GM21737 (cell line): ENCODE data around the gene RASGRP3.
"Not testable (repeated sequence)": the region's sequence is repeated elsewhere in the genome, so short reads cannot be mapped to it uniquely, and the experiment has no call there.

Source experiments
- ATAC-seq: cut with Tn5 transposase; IDR thresholded peaks from one replicate; pipeline ENCODE4 v1.9.1; 2021; ENCODE audit warnings: mild to moderate bottlenecking, moderate library complexity; ENCODE audit not compliant: unreplicated experiment

The RASGRP3 gene, protein sequence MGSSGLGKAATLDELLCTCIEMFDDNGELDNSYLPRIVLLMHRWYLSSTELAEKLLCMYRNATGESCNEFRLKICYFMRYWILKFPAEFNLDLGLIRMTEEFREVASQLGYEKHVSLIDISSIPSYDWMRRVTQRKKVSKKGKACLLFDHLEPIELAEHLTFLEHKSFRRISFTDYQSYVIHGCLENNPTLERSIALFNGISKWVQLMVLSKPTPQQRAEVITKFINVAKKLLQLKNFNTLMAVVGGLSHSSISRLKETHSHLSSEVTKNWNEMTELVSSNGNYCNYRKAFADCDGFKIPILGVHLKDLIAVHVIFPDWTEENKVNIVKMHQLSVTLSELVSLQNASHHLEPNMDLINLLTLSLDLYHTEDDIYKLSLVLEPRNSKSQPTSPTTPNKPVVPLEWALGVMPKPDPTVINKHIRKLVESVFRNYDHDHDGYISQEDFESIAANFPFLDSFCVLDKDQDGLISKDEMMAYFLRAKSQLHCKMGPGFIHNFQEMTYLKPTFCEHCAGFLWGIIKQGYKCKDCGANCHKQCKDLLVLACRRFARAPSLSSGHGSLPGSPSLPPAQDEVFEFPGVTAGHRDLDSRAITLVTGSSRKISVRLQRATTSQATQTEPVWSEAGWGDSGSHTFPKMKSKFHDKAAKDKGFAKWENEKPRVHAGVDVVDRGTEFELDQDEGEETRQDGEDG

DNA sequence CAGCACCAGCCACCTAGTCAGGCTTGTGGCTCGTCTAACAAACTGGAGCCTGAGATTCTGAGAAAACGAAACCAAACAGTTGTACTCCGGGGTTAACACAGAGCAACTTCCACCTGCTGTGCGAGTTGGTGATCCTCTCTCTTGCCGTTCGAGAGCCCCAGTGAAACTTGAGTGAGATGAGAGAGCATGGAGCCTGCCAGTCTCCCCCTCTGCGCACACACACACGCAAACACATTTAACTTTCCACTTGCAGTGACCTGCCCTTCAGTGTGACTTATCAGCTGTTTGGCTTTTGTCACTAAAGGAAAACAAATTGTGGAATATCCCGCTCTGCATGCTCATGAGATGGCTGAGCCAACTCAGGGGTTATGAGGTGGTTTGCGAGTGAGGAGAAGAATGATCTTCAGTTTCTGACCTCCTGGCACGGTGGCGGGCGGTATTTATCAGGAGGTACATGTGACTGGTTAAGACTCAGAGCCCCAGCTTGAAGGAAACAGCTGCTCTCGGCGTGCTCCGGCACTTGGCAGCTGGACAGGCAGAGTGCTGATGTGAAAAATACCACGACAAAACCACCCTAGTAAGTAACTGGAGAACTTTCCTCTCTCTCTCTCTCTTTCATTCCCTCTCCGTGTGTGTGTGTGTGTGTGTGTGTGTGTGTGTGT is at the start of gene RASGRP3:
Gene RASGRP3, plus strand, starts transcription at position 519 of the 662 bp plus-strand sequence. CDS start 38,488 bp downstream, outside the sequence.
- peak; percentile 57 for ATAC-seq

DNA sequence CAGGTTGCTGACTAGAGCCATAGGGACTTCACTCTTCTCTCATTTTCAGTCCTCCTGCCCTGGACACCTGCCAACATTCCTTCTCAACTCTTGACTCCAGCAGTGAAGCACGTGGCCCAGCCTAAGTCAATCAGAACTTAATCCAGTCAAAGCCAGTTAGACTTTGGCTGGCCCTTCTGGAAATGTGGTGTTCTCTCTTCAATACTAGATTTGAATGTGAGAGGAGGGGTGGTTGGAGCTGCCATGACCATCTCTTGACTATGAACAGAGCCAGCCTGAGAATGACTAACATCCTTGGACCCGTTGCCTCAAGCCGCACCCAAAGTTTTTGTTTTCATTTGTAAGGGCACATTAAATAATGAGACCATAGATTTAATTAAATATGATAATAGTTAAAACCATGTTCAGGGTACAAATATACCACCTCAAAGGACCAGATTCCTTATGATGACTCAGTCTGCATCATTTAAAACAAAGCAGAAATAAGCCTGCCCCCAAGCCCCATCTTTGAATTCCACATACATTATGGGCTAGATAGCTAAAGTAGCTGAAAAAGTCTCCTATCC is 49.7 kb upstream of the RASGRP3 start:
- no peak for ATAC-seq

DNA sequence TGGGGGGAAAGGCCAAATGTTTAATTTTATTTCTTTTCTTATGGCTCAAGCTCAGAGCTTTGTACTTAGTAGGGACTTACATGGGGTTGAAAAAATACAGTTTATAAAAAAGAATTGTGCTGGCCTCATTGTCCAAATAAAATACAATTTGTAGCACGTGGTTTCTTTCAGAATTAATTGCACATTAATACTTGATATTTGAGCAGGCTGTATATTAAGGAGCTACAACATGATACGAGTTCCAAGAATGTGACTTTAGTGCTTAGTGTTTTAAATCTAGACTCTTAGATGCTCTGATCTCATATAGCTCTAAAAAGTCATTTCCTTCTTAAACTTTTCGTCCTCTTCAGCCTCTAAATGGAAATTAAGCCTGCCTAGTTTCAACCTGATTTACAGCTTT is 46.4 kb upstream of the RASGRP3 start:
- ATAC-seq, result no peak

DNA sequence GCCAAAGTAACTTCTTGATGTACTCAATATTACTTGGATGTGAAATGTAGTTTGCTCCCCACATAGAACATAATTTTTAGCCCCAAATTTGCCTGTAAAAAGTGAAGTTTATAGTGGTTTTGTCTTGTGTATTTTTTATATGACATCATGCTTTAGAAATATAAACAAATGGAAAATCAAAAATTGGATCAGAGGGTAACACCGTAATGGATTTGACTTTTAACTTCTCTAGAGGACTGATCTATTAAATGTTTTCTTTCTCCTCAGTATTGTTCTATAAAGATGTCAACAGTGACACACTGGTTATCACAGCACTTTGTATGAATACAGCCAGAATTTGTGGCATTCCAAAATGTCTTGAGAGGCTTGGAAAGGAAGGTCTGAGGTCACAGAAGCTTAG is 45.6 kb upstream of the RASGRP3 start:
- no peak for ATAC-seq

DNA sequence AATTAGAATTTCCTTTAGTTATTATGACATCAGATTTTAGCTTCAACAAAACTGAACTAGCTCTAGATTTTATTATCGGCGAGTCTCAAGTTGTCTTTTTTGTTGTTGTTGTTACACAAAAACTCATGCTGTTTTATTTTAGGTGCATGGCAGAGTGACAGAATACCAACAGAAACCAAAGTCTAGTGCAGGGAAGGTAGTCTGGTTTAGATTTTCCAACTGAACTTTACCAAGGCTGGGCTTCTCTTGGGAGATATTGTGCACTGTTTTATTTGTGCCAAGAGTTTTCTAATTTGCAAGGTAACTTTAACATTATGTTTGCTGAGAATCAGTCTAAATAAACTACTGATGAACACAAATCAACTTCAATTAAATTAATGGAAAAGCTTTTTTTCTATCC is 43.6 kb upstream of the RASGRP3 start:
- no peak for ATAC-seq

DNA sequence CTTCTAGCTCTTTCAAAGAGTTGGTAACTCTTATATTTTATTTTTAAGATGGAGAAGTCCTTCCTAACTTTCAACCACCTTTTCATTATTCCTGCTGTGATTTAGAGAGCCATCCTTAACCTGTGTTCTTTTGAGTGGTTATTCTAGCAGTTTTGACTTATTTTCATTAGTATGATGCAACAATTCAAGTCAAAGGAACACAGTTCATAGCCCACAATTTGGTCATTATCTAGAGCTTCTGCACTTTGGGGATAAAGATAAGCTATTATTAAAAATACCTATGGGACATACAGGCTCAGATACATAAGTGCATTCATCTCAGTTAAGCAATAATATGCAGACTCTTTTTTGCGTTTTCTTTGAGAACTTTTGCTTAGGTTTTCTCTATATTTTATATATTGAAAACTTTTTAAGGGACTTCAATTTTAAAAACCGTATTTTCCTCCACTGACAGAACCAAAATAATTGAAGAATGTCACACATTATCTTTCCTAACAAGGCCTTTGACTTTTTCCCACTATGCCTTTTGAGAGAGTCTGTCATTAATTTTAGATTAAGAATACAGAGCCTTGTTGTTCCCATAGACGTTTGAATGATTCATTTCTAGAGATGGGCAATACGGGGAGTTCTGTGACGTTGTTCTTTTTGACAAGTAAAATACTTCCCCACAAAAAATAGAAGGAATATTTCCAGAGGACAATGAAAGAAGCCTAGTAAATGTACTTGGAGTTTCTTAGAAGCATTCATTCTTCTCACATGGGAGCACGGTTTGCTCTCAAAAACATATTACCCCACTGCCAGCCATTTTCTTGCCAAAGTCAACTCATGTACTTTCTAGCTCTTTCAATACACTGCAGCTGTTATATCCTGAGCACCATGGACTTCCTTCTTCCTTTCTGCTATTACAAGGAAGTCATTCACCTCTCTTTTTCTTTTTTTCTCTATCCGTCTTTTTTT is 42.9 kb upstream of the RASGRP3 start:
- no peak for ATAC-seq

DNA sequence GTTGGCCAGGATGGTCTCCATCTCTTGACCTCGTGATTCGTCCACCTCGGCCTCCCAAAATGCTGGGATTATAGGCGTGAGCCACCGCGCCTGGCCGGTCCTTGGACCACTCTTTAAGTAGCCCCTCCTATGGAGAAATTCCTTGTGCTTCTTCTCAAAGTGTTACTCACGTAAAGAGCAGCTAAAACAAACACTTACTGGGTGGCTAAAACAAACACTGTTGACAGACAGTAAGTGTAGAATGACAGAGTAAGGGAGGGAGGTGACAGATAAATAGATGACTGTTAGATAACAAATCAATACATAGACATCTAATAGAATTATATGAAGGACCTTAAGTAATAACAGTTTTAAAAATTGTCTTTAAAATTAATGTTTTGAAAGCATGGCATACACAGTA is 40.9 kb upstream of the RASGRP3 start:
- ATAC-seq, result no peak

DNA sequence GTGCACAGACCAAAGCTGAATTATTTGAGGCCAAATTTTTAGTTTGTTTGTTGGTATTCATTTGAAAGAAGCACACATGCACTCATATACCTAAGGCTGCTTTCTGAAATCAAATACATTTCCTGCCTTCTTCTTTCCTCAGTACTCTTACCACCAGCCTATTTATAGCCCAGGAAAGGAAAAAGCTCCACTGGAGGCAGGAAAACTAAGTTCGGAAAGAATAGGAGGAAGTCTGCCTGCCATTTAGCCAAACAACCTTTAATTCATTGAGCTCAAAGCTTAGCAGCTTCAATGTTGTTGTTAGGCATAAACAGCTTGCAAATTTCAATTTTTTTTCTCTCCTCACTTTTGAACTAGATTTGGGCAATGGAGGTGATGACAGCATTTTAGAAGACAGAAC is 40.4 kb upstream of the RASGRP3 start:
- ATAC-seq, result no peak

DNA sequence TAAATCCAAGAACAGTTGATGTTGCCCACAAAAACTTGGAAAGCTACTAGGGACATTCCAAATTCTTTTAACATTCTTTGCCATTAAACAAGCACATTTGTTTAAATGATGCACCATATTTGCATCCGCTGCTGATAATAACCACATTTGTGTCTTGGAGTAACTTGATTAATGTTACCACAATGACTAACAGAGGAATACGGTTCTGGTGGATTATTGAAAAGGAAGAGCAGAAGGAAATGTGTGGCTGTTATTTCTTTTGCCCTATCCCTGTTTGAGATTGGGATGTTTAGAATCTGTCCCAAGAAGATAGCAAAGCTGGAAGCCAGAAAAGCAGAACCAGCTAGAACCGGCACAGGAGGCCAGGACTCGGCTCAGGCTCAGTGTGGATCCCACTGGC is 39.2 kb upstream of the RASGRP3 start:
- ATAC-seq, result no peak

DNA sequence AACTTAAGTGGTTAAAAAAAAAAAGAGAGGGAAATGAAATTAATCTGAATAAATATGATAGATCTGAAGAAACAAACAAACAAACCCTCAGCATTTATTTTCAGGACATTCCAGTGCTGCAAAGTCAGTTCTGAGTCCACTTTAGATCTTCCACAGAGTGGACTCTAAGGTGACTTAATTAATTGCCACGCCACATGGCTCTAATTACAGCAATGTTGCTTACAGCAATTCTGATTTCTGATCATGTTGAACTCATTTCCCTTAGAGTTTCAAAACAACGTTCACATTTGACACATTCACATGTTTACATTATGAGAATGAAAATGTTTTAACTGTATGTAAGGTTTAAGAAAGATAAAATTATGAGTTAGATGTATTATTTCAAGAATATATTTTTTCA is 38.6 kb upstream of the RASGRP3 start:
- ATAC-seq, result no peak

DNA sequence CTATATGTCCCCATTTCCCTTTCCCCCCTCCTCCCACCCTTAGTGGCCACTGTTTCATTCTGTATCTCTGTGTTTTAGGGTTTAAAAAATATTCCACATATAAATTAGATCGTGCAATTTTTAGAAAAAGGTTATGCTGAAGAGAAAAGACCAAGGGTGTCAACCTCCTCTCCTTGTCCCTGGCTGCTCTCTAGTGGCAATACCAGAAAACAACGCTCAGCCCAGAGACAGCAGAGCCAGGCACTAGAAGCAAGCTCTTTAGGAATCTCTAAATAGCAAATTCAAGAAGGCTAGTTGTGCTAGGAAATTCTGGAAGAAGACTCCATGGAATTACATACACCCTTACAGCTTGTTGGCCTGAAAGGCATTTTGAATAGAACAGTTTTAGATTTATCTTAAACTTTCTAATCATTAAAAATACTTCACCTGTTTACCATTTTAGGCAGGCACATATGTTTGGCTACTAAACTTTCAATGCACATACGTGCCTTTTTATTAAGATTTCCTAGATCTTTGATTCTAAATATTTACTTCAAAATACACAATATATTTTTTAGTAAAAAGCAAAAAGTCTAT is 35.1 kb upstream of the RASGRP3 start:
- ATAC-seq, result peak; percentile 87

DNA sequence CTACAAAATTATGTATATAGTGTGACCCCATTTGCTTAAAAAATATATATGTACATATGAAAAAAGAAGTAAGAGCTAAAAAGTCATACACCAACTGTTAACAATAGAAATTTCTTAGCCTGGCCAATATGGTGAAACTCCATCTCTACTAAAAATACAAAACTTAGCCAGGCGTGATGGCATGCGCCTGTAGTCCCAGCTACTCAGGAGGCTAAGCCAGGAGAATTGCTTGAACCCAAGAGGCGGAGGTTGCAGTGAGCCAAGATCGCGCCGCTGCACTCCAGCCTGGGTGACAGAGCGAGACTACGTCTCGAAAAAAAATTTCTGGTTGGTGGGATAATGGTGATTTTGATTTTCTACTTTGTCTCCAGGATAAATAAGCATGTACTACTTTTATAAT is 34.4 kb upstream of the RASGRP3 start:
- ATAC-seq, result not testable (repeated sequence)

DNA sequence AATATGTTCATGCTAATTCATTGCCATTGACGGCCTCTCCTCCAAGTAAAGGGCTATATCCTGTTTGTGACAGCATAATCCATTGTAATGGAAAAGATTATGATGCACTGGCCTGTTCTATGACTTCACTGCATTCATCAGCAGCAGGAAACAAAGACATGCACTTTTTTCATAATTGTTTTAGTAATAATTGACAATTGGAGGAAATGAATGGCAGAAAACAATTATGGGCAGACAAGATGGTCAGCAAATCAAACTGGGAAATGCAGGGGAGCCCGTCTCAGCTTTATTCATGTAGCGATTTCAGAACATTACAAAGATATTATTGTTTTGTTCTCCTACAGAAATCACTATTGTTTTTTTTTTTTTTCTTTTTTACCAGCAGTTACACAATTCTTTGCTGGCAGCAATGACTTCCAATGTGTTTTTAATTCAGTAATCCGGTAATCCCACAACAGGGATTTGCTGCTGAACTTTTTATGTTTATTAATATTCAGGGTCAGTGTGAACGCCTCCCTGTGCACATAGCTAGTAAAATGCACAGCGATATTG is 33.8 kb upstream of the RASGRP3 start:
- no peak for ATAC-seq

DNA sequence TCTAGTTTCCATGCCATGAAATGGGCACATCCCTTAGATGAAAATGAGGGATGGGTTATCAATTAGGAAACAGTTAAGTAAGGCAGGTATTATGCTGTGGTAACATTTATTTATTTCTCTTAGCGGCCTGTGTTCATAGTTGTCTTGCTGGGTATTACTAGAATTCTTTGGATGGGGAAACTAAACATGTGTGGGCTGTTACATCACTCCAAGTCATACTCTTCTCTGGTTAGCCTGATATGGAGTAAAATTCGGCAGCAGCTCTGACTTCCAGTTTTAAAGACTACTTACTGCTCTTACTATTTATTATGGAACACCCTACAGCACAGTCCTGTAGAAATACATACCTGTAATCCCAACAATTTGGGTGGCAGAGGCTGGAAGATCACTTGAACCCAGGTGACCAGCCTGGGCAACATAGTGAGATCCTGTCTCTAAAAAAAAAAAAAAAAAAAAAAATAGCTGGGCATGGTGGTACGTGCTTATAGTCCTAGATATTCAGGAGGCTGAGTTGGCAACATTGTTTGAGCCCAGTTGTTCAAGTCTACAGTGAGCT is 33.1 kb upstream of the RASGRP3 start:
- ATAC-seq, result no peak

DNA sequence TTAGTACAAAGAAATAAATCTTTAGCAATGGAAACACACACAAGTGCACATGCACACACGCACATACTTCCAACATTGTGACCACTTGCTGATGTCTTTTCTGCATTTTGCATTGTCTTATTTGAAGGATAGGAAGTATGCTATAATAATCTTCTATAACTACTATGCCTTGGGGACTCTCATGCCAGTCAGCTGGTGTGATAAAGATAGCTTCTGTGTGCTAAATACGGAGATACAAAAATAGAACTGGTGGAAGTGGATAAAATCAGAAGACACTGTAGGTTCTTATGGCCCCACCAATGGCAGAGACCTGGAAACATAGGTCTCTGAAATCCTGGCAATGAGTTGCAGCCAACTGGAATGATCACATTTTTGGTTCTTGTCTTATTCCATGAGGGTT is 31.5 kb upstream of the RASGRP3 start:
- ATAC-seq, result no peak

DNA sequence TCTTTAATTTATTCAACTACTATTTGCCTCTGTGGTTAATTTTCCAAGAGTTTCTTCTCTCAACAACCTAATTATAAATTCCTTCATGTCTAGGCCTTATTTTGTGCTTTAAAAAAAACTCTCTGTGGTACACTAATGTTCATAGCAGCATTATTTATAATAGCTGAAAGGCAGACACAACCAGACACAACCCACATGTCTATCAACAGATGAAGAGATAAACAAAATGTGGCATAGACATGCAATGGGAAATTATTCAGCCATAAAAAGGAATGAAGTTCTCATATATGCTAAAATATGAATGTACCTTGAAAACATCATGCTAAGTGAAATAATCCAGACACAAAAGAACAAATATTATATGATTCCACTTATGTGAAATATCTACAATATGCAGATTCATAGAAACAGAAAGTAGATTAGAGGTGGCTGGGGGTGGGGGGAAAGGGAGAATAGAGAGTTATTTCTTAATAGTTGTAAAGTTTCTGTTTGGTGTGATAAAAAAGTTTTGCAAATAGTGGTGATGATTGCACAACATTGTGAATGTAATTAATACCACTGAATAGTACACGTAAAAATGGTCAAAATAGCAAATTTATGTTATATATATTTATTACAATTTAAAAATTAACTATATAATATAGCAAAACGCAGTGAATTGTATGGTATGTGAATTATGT is 28.1 kb upstream of the RASGRP3 start:
- ATAC-seq, result no peak

DNA sequence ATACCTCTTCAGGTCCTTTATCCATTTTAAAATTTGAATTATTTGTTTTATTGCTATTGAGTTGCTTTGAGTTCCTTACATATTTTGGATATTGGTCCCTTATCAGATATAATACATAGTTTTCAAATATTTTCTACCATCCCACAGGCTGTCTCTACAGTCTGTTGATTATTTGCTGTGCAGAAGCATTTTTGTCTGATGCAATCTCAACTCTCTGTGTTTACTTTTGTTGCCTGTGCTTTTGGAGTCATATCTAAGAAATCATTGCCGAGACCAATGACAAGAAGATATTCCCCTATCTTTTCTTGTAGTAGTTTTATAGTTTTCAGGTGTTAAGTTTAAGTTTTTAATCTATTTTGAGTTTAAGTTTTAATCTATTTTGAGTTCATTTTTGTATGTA is 25.2 kb upstream of the RASGRP3 start:
- ATAC-seq, result no peak

DNA sequence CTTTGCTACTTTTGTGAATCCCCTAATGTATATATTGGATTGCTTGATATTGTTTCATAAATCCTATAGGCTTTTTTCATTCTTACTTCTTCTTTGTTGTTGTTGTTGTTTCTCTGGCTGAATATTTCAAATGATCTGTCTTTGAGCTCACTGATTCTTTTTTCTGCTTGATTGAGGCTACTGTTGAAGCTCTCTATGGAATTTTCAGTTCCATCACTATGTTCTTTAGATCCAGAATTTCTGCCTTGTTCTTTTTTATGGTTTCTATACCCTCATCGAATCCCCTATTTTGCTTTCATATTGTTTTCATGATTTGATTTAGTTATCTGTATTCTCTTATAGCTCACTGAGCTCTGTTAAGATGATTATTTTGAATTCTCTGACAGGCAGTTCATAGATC is 24.6 kb upstream of the RASGRP3 start:
- ATAC-seq, result no peak

DNA sequence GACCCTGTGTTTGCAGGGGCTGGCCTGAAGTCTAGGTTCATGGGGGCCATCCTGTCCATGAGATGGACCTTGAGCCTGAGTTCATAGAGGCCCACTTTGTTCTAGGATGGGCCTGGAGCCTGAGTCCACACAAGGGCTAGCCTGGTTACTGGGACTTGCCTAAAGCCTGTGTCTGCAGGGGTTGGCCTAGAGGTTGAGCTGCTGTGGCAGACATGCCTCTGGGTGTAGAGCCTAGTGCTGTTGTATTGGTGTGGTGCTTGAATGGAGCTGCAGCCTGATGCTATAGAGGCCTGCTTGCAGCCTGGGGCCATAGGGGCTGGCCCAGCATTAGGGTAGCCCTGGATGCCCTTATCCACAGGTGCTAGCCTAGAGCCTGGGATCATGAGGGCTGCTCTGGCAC is 23.9 kb upstream of the RASGRP3 start:
- no peak for ATAC-seq
